Testis (tissue), 3 donors: ENCODE data around the gene ERVFRD-1. TPM values are rescaled to one million over a fixed set of nuclear protein-coding genes. Genes with fewer than 3 reads are reported as not detected.

Experiments used
- DNase-seq: peaks from one replicate; pipeline ENCODE4 v3.0.0-alpha.2; 2019
- H3K27ac ChIP-seq, 2 donors: fragments of 200-600 bp; sonication (generic); one replicate each; pipeline ENCODE4 v1.5.1; 2019
- H3K27me3 ChIP-seq: fragments of 200-600 bp; sonication (generic); one replicate; pipeline ENCODE4 v1.5.1; 2019
- H3K36me3 ChIP-seq: fragments of 200-600 bp; sonication (generic); one replicate; pipeline ENCODE4 v1.5.1; 2017; ENCODE audit warnings: low read depth; ENCODE audit errors: missing control alignments
- H3K4me1 ChIP-seq: fragments of 200-600 bp; sonication (generic); one replicate; pipeline ENCODE4 v1.5.1; 2019
- H3K4me3 ChIP-seq, 2 donors: fragments of 200-600 bp; sonication (generic); one replicate each; pipeline ENCODE4 v1.5.1; 2017 to 2019
- H3K9me3 ChIP-seq: fragments of 200-600 bp; sonication (generic); one replicate; pipeline ENCODE4 v1.5.1; 2017
- CTCF ChIP-seq, 3 experiments: fragments of 450-650 bp in 2 of 3; fragments of 200-600 bp in 1 of 3; sonication (generic) in 1 of 3; IDR thresholded peaks; one replicate each; pipeline ENCODE4 v1.5.1; 2016 to 2019; ENCODE audit warnings: antibody characterized with exemption in 3 of 3, mild to moderate bottlenecking in 2 of 3, moderate library complexity in 1 of 3
- POLR2A ChIP-seq: fragments of 450-650 bp; IDR thresholded peaks from one replicate; pipeline ENCODE4 v1.6.1; 2017; ENCODE audit warnings: antibody characterized with exemption, mild to moderate bottlenecking, moderate library complexity
- WGBS, 2 donors: methylation state at CpG; one replicate each; pipeline ENCODE4 v1.1.5; 2018; 5-methylcytosine and 5-hydroxymethylcytosine counted together
- intact Hi-C: fragments of 100-400 bp; cut with DNase I; formaldehyde crosslinking; loops from one replicate; pipeline ENCODE4 v1.15.1; 2023; ENCODE audit warnings: low total_unique reads
- polyA plus RNA-seq: library from polyadenylated mRNA; stranded (reverse); fragments of 350-450 nt; fragmentation: Illumina TruSeq; extraction: RNeasy Lipid Tissue Mini Kit (QIAGEN cat#74804); gene quantifications from one replicate; pipeline ENCODE4 v1.2.3, GENCODE V29; 2014; ENCODE audit warnings: low read depth, low replicate concordance; ENCODE audit not compliant: insufficient read depth
- small RNA-seq, 2 donors: library from RNA; depleted of rRNA; stranded (forward); fragments of <200 nt; gene quantifications; one replicate each; pipeline ENCODE3, GENCODE V24; 2016
- total RNA-seq, 2 donors: library from RNA; depleted of rRNA; stranded (reverse); fragments of >200 nt; gene quantifications; one replicate each; pipeline ENCODE4 v1.2.3, GENCODE V29; 2016

Gene ERVFRD-1
- total and polyA plus RNA-seq, 3 donors from 2014 or later = 0.16 TPM; not detected in 2

- Histone ChIP-seq H3K4me3 (no peak overlapping the region), H3K27ac (no peak overlapping the region), H3K27me3 (no peaks in the 10 kb centered on the region), H3K36me3 (no peaks in the 10 kb centered on the region), H3K9me3 (no peaks in the 10 kb centered on the region), H3K4me1 (no peaks in the 10 kb centered on the region)
- TF ChIP-seq POLR2A = no peak
- no peak for TF ChIP-seq CTCF (IDR thresholded peaks at IDR 0.05)
- 87 to 92% methylated on average over 5 of the region's 5 CpGs for WGBS, 2 donors
- no peak for DNase-seq
- intact Hi-C loops = no loop called here
These were observed 58.2 kb downstream of the ERVFRD-1 start for GRCh38 chr6:11053307-11053706.

Small RNA genes lying within 50 kb of the gene (small RNA-seq; reads per million reads assigned to genes)
- gene AL136139.1 = 0 reads per million in 2 donors

Other genes starting within 250 kb of the ERVFRD-1 start
- gene GCM2, start 229.7 kb downstream of the ERVFRD-1 start, total RNA-seq = 1 to 10 TPM; 1.0 to 1.2 TPM
- gene GCM2, start 229.7 kb downstream of the ERVFRD-1 start, polyA plus RNA-seq = 0.90 TPM
- gene SYCP2L, start 224.7 kb downstream of the ERVFRD-1 start, total RNA-seq = 1 to 10 TPM; 6.9 to 8.7 TPM
- 5.4 TPM for gene SYCP2L, start 224.7 kb downstream of the ERVFRD-1 start, polyA plus RNA-seq
- 10 to 100 TPM; 25.0 to 30.7 TPM for gene ELOVL2, start 67.4 kb downstream of the ERVFRD-1 start, total RNA-seq
- 26.7 TPM for gene ELOVL2, start 67.4 kb downstream of the ERVFRD-1 start, polyA plus RNA-seq
- 10 to 100 TPM in 1 of 2 donors, 1 to 10 TPM in 1; 8.9 to 13.2 TPM for gene SMIM13, start 17.9 kb downstream of the ERVFRD-1 start, total RNA-seq
- gene SMIM13, start 17.9 kb downstream of the ERVFRD-1 start, polyA plus RNA-seq = 7.2 TPM
- gene NEDD9, start 120.9 kb upstream of the ERVFRD-1 start, total RNA-seq = 10 to 100 TPM; 31.8 to 67.0 TPM
- gene NEDD9, start 120.9 kb upstream of the ERVFRD-1 start, polyA plus RNA-seq = 21.0 TPM